K562 (cell line): ENCODE data around the gene MRPL40.
A peak's percentile ranks its signal among the peaks of the same experiment; 100 is the strongest.

Experiments
- FOS ChIP-seq: IDR thresholded peaks from 3 replicates; pipeline ENCODE4 v1.6.1; 2011; ENCODE audit not compliant: insufficient read length; ENCODE audit errors: extremely low read depth
- HSF4 ChIP-seq: fragments of 250-450 bp; sonication (Bioruptor Pico); IDR thresholded peaks from 2 replicates; pipeline ENCODE4 v2.1.2; 2022; ENCODE audit warnings: mild to moderate bottlenecking, moderate library complexity, borderline replicate concordance
- KAT8 ChIP-seq: fragments of 450-650 bp; IDR thresholded peaks from 2 replicates; pipeline ENCODE4 v1.6.1; 2016; ENCODE audit warnings: low read depth, mild to moderate bottlenecking
- MAFK ChIP-seq: IDR thresholded peaks from 2 replicates; pipeline ENCODE4 v1.6.1; 2011; ENCODE audit warnings: low read length, improper control_type of control experiment
- MBD2 ChIP-seq: sonication (generic); IDR thresholded peaks from 2 replicates; pipeline ENCODE4 v1.6.1; 2016; ENCODE audit warnings: low read depth, borderline replicate concordance
- RAD21 ChIP-seq, 2 experiments: fragments of 250-450 bp in 1 of 2; fragments of 450-650 bp in 1 of 2; sonication (Bioruptor Pico) in 1 of 2; formaldehyde crosslinking in 1 of 2; IDR thresholded peaks in 1 of 2; conservative IDR thresholded peaks in 1 of 2; 2 replicates each; pipeline versions ENCODE4 v1.4.0 to v1.8.0; 2020 to 2022; ENCODE audit warnings: mild to moderate bottlenecking in 2 of 2, moderate library complexity in 1 of 2
- SRSF3 ChIP-seq: fragments of 200-400 bp; formaldehyde crosslinking; IDR thresholded peaks from 2 replicates; pipeline ENCODE4 v1.6.1; 2016; ENCODE audit warnings: mild to moderate bottlenecking, low read length, moderate library complexity; ENCODE audit not compliant: insufficient read depth
- ZKSCAN1 ChIP-seq: fragments of 150-350 bp; IDR thresholded peaks from 2 replicates; pipeline ENCODE4 v1.6.1; 2016; ENCODE audit warnings: low read depth, low read length
- ZSCAN29 ChIP-seq: fragments of 450-650 bp; IDR thresholded peaks from 2 replicates; pipeline ENCODE4 v1.6.1; 2017
- ZZZ3 ChIP-seq: fragments of 450-650 bp; IDR thresholded peaks from 2 replicates; pipeline ENCODE4 v1.6.1; 2016; ENCODE audit warnings: antibody characterized with exemption, mild to moderate bottlenecking, moderate library complexity

DNA sequence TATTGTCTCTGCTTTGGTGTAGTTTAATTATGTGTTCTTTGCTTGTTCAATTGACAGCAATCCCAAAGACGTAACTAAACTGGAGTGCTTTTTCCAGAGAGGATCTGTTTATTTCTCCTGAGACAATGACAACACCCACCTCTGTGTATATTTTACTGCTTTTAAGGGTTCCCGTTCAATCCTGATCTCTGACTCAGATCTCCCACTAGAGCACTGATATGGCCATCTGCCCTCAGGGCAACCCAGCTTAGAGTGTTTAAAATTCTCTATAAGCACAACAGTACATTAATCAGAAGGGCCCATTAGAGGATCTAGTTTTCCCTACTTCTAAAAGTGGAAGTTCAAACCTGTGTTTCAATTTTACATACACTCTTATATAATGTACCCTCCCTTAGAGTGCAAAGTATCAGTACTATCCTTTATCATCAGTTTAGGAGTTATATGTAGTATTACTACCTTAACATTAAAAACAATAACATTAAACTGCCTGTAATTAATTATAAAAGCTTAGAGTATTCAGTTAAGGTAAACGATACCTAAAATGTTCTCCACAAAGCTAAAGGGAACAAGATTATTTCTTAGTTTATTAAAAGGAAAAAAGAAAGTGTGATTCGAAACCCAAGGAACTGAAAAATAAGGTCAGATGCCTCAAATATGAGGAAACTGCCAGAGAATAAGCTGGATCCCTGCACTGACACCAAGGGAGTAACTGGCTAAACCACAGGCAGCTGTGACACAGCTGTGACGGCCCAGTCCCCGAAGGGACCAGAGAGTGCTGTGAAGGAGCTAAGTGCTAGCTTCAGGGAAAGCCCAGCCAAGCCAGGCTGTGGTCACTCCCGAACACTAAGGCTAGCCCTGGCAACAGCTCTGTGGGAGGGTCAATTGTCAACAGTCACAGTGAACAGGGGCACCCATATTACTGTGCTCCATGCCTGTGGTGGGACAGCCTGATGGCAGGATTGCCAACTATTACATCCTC, 31.4 kb downstream of the MRPL40 start:
- TF ChIP-seq ZKSCAN1 (no peak), KAT8 (no peak), MBD2 (no peak), RAD21 (CRISPR knock-in tag; conservative IDR thresholded peaks at IDR 0.05 in 1 of 2, IDR thresholded peaks at IDR 0.05 in 1 of 2) (0 out of 4 replicates have a peak, but pooled peaks of 1 of the 2 experiments have one; percentile 13), FOS (peak; percentile 26), HSF4 (CRISPR knock-in tag) (no peak), SRSF3 (no peak), ZZZ3 (no peak), MAFK (no peak), ZSCAN29 (no peak)
